H1 (cell line): ENCODE data around the gene CCNC. TPM values are rescaled to one million over a fixed set of nuclear protein-coding genes. Genes with fewer than 3 reads are reported as not detected.
"Not testable (repeated sequence)": the region's sequence is repeated elsewhere in the genome, so short reads cannot be mapped to it uniquely, and the experiment has no call there.

ENCODE experiments used
- CTCF ChIA-PET: fragments of 300-600 bp; sonication (Branson Sonifier 250); formaldehyde crosslinking; loops from one replicate; lab custom pipeline; 2021; ENCODE audit not compliant: partially characterized antibody; lab: Charles Lee
- POLR2A ChIA-PET: fragments of 300-600 bp; sonication (Branson Sonifier 250); formaldehyde crosslinking; loops from one replicate; lab custom pipeline; 2021; ENCODE audit warnings: inconsistent platforms; ENCODE audit not compliant: partially characterized antibody; lab: Charles Lee
- DNase-seq, 2 experiments: peaks; one replicate each; pipeline versions ENCODE4 v3.0.0 to v3.0.0-alpha.2; 2010 to 2022; ENCODE audit warnings: low spot score in 2 of 2, low read depth in 1 of 2, mixed read lengths in 1 of 2
- FAIRE-seq: peaks from 2 replicates; lab custom pipeline; 2011; peaks lifted over from hg19 to GRCh38; lab: Jason Lieb, UNC
- H2AFZ ChIP-seq: 2 replicates; pipeline ENCODE4 v1.8.1; 2012; ENCODE audit warnings: low read length, inconsistent platforms
- H2AK5ac ChIP-seq: 2 replicates; pipeline ENCODE4 v1.6.1; 2013; ENCODE audit warnings: low read depth, low read length
- H2BK120ac ChIP-seq: replicated peaks from 2 replicates; pipeline ENCODE3; 2013; ENCODE audit warnings: low read depth, low read length, inconsistent platforms
- H2BK12ac ChIP-seq: 2 replicates; pipeline ENCODE4 v1.6.1; 2013; ENCODE audit warnings: low read depth, low read length
- H2BK15ac ChIP-seq: 2 replicates; pipeline ENCODE4 v1.6.1; 2013; ENCODE audit warnings: low read length
- H2BK20ac ChIP-seq: 2 replicates; pipeline ENCODE4 v1.6.1; 2013; ENCODE audit warnings: low read length
- H2BK5ac ChIP-seq: 2 replicates; pipeline ENCODE4 v1.6.1; 2013; ENCODE audit warnings: low read depth, low read length
- H3K14ac ChIP-seq: 2 replicates; pipeline ENCODE4 v1.6.1; 2013; ENCODE audit warnings: inconsistent platforms; ENCODE audit not compliant: insufficient read length
- H3K18ac ChIP-seq: 2 replicates; pipeline ENCODE4 v1.6.1; 2013; ENCODE audit warnings: low read length; ENCODE audit errors: extremely low read depth
- H3K23ac ChIP-seq: 2 replicates; pipeline ENCODE4 v1.6.1; 2013; ENCODE audit warnings: inconsistent platforms; ENCODE audit not compliant: insufficient read length
- H3K23me2 ChIP-seq: 2 replicates; pipeline ENCODE4 v1.6.1; 2013; ENCODE audit warnings: low read depth, low read length
- H3K27ac ChIP-seq: 2 replicates; pipeline ENCODE4 v1.6.1; 2011; ENCODE audit warnings: low read depth, low read length, inconsistent platforms
- H3K27me3 ChIP-seq, 4 experiments: replicated peaks in 1 of 4; 1 replicate in 1 of 4; 2 replicates in 3 of 4; pipeline versions ENCODE4 v1.6.1 to v1.8.1; 2011 to 2013; ENCODE audit warnings: low read length in 3 of 4, mild to moderate bottlenecking in 3 of 4, inconsistent platforms in 2 of 4, mixed read lengths in 2 of 4, moderate library complexity in 1 of 4; ENCODE audit not compliant: control insufficient read depth in 3 of 4, insufficient read depth in 3 of 4; ENCODE audit errors: extremely low read depth in 1 of 4
- H3K36me3 ChIP-seq, 4 experiments: 2 replicates each; pipeline versions ENCODE4 v1.6.1 to v1.8.1; 2011 to 2013; ENCODE audit warnings: mild to moderate bottlenecking in 4 of 4, low read length in 3 of 4, moderate library complexity in 2 of 4, control low read depth in 1 of 4, inconsistent platforms in 1 of 4; ENCODE audit not compliant: insufficient read depth in 4 of 4, control insufficient read depth in 2 of 4
- H3K4ac ChIP-seq: replicated peaks from 2 replicates; pipeline ENCODE3; 2013; ENCODE audit warnings: low read length, low read depth, mixed read lengths, inconsistent platforms; ENCODE audit not compliant: insufficient read length
- H3K4me1 ChIP-seq, 4 experiments: replicated peaks in 1 of 4; 1 replicate in 1 of 4; 2 replicates in 3 of 4; pipeline versions ENCODE4 v1.6.1 to v1.8.1; 2011 to 2013; ENCODE audit warnings: low read length in 3 of 4, inconsistent platforms in 2 of 4, mixed read lengths in 1 of 4; ENCODE audit not compliant: insufficient read depth in 4 of 4, control insufficient read depth in 3 of 4
- H3K4me2 ChIP-seq, 2 experiments: 2 replicates each; pipeline versions ENCODE4 v1.6.1 to v1.8.1; 2011 to 2013; ENCODE audit warnings: low read depth in 2 of 2, low read length in 2 of 2, control low read depth in 1 of 2, inconsistent platforms in 1 of 2, mild to moderate bottlenecking in 1 of 2; ENCODE audit not compliant: insufficient read depth in 1 of 2
- H3K4me3 ChIP-seq, 4 experiments: fragments of 200-600, 300-600 bp in 1 of 4; sonication (generic), shearing (Covaris generic), sonication (Bioruptor Twin) in 1 of 4; 2 replicates each; pipeline versions ENCODE4 v1.5.1 to v1.8.1; 2011 to 2016; ENCODE audit warnings: low read length in 4 of 4, low read depth in 3 of 4, control low read depth in 2 of 4, inconsistent platforms in 2 of 4, mild to moderate bottlenecking in 2 of 4, mixed read lengths in 1 of 4, moderate library complexity in 1 of 4; ENCODE audit not compliant: insufficient read depth in 2 of 4; ENCODE audit errors: extremely low read depth in 1 of 4
- H3K56ac ChIP-seq: replicated peaks from 2 replicates; pipeline ENCODE3; 2013; ENCODE audit warnings: low read depth, mild to moderate bottlenecking, mixed read lengths, low read length, inconsistent platforms; ENCODE audit not compliant: insufficient read length
- H3K79me1 ChIP-seq: 2 replicates; pipeline ENCODE4 v1.6.1; 2013; ENCODE audit warnings: low read depth, low read length, control low read depth
- H3K79me2 ChIP-seq, 2 experiments: 2 replicates each; pipeline versions ENCODE4 v1.6.1 to v1.8.1; 2012 to 2013; ENCODE audit warnings: low read length in 2 of 2, mild to moderate bottlenecking in 2 of 2, inconsistent platforms in 1 of 2; ENCODE audit not compliant: insufficient read depth in 2 of 2, control insufficient read depth in 1 of 2
- H3K9ac ChIP-seq, 4 experiments: replicated peaks in 1 of 4; 1 replicate in 1 of 4; 2 replicates in 3 of 4; pipeline versions ENCODE4 v1.6.1 to v1.8.1; 2011 to 2013; ENCODE audit warnings: low read depth in 3 of 4, low read length in 3 of 4, control low read depth in 2 of 4, mild to moderate bottlenecking in 2 of 4, moderate library complexity in 2 of 4, inconsistent platforms in 1 of 4; ENCODE audit errors: extremely low read depth in 1 of 4
- H3K9me3 ChIP-seq, 2 experiments: 2 replicates each; pipeline versions ENCODE4 v1.6.1 to v1.8.1; 2012 to 2013; ENCODE audit warnings: mild to moderate bottlenecking in 2 of 2, moderate library complexity in 2 of 2, control low read depth in 1 of 2, inconsistent platforms in 1 of 2, low read depth in 1 of 2, low read length in 1 of 2, mixed read lengths in 1 of 2; ENCODE audit not compliant: insufficient read depth in 2 of 2
- H4K20me1 ChIP-seq, 2 experiments: replicated peaks in 1 of 2; 2 replicates each; pipeline versions ENCODE3 to v1.8.1; 2011 to 2013; ENCODE audit warnings: inconsistent platforms in 2 of 2, low read length in 2 of 2, mild to moderate bottlenecking in 1 of 2; ENCODE audit not compliant: insufficient read depth in 2 of 2, control insufficient read depth in 1 of 2
- H4K5ac ChIP-seq: 2 replicates; pipeline ENCODE4 v1.6.1; 2013; ENCODE audit warnings: low read length, low read depth, mixed read lengths, inconsistent platforms; ENCODE audit not compliant: insufficient read length
- H4K8ac ChIP-seq: 2 replicates; pipeline ENCODE4 v1.8.0; 2013; ENCODE audit warnings: mild to moderate bottlenecking, moderate library complexity, low read length, inconsistent platforms; ENCODE audit not compliant: insufficient read depth; ENCODE audit errors: extremely low read depth
- H4K91ac ChIP-seq: replicated peaks from 2 replicates; pipeline ENCODE3; 2013; ENCODE audit warnings: low read length, mixed read lengths, inconsistent platforms; ENCODE audit not compliant: insufficient read length
- NRF1 ChIP-seq: IDR thresholded peaks from 2 replicates; pipeline ENCODE4 v1.6.1; 2011; ENCODE audit warnings: mild to moderate bottlenecking, low read depth, low read length, improper control_type of control experiment
- WGBS, 2 experiments: shearing (Covaris generic) in 1 of 2; methylation state at CpG; one replicate each; pipeline versions ENCODE4 v1.1.6 to v1.1.7; 2013 to 2015; ENCODE audit warnings: low lambda C conversion rate in 2 of 2, mixed read lengths in 2 of 2, inconsistent platforms in 1 of 2, low coverage in 1 of 2, missing lambda C conversion rate in 1 of 2; ENCODE audit not compliant: insufficient replicate concordance in 2 of 2, insufficient coverage in 1 of 2, insufficient read length in 1 of 2; ENCODE audit errors: extremely low coverage in 1 of 2, missing lambda C conversion rate in 1 of 2; 5-methylcytosine and 5-hydroxymethylcytosine counted together
- polyA plus RNA-seq, 7 experiments: library from polyadenylated mRNA; depleted of rRNA in 3 of 7; stranded (reverse) in 5 of 7; unstranded in 2 of 7; fragments of >200 nt in 5 of 7; fragments of 200-250 nt in 2 of 7; gene quantifications; 1 replicate in 5 of 7; 2 replicates in 1 of 7; 4 replicates in 1 of 7; pipeline versions ENCODE4 v1.2.1 to v1.2.3, GENCODE V29; 2011 to 2013; ENCODE audit warnings: missing spikeins in 2 of 7, mixed read lengths in 2 of 7
- total RNA-seq: library from RNA; stranded (reverse); fragmentation: NEBNext Ultra II Directional; extraction: Animal tissue kit (Norgen Biotek cat#: 25700); gene quantifications from 2 replicates; pipeline ENCODE4 v1.2.1, GENCODE V29; 2021

Gene CCNC
- total and polyA plus RNA-seq, 2 of the 8 experiments (the other 6 are each of a cell fraction or from before 2014, with no cell fraction given), result 45.4 to 107 TPM

- TF ChIP-seq NRF1, result no peak
These were observed 34.3 kb upstream of the CCNC start (continued) for GRCh38 chr6:99602520-99603420.

GRCh38 chr6:99594696-99595095, 26.2 kb upstream of the CCNC start:
- H3K14ac ChIP-seq, H3K56ac ChIP-seq, H3K23me2 ChIP-seq, H2BK12ac ChIP-seq, H2BK5ac ChIP-seq, H3K4me3 ChIP-seq, H3K9ac ChIP-seq, H3K23ac ChIP-seq, H3K36me3 ChIP-seq, H3K9me3 ChIP-seq, H4K20me1 ChIP-seq, H3K79me2 ChIP-seq, H3K4me2 ChIP-seq, H4K5ac ChIP-seq, H3K79me1 ChIP-seq, H2BK120ac ChIP-seq, H3K4me1 ChIP-seq, H2AK5ac ChIP-seq, H2AFZ ChIP-seq, H3K4ac ChIP-seq, H4K91ac ChIP-seq, H2BK20ac ChIP-seq, POLR2A ChIA-PET, DNase-seq, H3K18ac ChIP-seq, H3K27ac ChIP-seq, FAIRE-seq, H2BK15ac ChIP-seq, H4K8ac ChIP-seq: not testable (repeated sequence)
- CTCF ChIA-PET, result interaction anchor here (1.1 kb wide), 1 partner anchor 151 kb away, joined by 3 read pairs; no protein-coding TSS in a partner anchor
- WGBS, 2 experiments, result 89% methylated on average over 8 of the region's 8 CpGs; no CpG with 5 or more reads in 1 of the 2 experiments
- peaks cover 55 to 98% (median 75%) of the 10 kb centered on the region in 4 experiments for H3K27me3 ChIP-seq
